NCI-H128 (cell line): ENCODE results near the gene EPHA3.

Experiments
- DNase-seq: peaks from one replicate; lab custom pipeline; 2025; ENCODE audit not compliant: unreplicated experiment; lab: John Stamatoyannopoulos, UW

Gene EPHA3

GRCh38 chr3:89107461-89108290, at the start of gene EPHA3:
Gene EPHA3, plus strand, starts transcription at chr3:89107621. Its CDS starts 128 bp downstream, at chr3:89107749.
- DNase-seq: no peak

- DNase-seq: no peak
Observed at GRCh38 chr3:89058371-89058770, 49.0 kb upstream of the EPHA3 start.

DNA sequence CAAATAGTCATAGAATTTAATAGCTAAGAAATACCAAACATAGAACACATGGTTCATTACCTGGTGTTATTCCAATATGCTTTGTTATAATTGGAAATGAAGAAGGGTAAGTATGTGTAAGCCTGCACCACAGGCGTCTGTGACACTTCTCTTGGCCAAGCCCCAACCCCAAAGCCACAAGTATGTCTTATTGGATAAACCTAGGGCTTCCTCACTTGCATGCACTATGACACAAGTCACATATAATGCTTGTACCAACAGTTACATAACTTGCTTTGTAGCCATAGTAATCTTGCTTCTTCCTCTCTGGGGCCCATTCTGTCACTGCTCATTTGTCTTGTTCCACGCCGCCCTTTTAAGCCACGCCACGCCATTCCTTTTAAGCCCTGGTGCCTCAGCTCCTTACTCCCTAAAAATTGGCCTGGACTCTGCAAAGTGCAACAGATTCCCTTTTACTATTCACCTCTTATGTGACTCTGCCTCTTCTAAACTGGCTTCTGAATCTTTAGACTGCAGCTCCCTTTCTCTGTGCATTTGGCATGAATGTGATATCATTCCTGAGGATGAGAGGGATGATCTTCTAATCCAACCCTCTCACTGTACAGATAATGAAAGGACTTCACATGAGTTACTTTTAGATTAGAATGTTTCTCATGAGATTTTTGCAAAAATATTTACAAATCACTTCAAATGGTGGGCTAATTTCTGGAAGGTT, 48.1 kb upstream of the EPHA3 start:
- no peak for DNase-seq

DNA sequence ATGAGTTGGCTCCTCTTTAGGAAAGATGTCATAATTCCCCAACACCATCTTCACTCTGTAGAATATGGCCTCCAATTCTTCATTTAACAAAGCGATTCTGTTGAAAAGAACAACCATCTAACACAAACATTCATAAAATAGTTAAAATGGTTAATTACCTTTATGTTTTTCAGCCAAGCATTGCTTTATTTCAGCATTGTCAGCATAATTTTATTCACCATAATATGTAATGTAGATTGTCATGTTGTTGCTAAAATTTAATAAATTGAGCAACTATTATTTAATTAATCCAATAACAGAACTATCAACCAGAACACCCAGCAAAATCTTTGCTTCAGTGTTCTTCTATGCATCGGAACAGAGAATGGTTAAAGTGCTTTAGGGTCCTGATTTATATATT, 46.2 kb upstream of the EPHA3 start:
- DNase-seq: no peak

- DNase-seq: no peak
Observed at GRCh38 chr3:89067736-89068135, 39.7 kb upstream of the EPHA3 start.

- no peak for DNase-seq
Observed at GRCh38 chr3:89072642-89073041, 34.8 kb upstream of the EPHA3 start.

DNA sequence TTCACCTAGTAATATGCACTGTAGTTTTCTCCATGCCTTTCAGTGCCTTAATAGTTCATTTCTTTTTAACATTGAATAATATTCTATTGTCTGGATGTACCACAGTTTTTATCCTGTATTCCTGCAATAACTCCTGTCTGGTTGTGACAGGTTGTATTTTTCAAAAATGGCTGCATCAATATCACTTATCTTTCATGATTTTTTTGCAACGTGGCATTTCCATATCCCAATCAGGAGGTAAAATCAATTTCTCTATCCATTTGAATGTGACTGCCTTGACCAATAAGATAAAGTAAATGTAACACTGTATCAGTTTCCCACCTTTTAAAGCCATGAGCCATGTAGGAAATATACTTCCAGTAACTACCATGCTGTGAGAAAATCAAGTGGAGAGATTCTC, 27.5 kb upstream of the EPHA3 start:
- no peak for DNase-seq

GRCh38 chr3:89087851-89088250, 19.6 kb upstream of the EPHA3 start:
- no peak for DNase-seq

DNA sequence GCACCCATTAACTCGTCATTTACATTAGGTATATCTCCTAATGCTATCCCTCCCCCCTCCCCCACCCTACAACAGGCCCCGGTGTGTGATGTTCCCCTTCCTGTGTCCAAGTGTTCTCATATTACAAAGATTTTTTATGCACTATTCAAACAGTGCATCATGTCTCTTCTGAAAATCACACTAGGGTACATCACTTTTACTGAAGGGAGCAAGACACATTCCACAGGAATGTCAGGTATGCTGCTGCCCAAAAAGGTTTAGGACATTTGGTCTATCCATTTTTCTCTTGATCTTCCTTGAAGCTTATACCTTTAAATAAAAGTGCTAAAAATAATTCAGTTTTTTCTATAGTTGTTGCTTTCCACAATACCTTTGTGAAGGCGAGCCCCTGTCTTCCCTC, 9.2 kb upstream of the EPHA3 start:
- no peak for DNase-seq

DNA sequence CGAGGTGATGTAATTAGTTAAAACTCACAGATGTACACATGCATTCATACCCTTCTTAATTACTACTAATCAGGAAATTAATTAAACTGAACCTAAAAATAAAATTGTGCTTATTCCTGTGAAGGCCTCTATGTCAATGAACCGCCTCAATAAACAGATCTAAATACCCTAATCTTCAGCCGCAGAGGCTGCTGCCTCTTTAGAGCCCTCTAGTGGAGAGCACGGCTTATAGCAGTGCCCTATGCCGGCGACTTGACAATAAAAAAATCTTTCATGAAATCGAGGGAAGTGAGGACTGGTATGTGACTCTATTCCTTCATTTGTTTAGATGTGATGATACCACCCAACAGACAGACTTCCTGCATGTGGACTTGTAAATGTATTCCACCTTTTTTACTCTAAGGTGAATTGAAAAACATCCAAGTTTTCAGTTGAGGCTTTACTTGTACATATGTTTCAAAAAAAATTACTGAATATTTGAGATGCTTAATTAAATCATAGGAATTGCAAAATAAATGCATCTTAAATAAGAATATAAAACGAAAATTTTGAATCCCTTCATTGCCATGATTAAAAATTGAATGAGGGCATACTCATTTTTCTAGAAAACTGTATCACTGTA, 8.3 kb upstream of the EPHA3 start:
- DNase-seq: no peak

- DNase-seq: no peak
Observed at GRCh38 chr3:89101251-89101650, 6.2 kb upstream of the EPHA3 start.

DNA sequence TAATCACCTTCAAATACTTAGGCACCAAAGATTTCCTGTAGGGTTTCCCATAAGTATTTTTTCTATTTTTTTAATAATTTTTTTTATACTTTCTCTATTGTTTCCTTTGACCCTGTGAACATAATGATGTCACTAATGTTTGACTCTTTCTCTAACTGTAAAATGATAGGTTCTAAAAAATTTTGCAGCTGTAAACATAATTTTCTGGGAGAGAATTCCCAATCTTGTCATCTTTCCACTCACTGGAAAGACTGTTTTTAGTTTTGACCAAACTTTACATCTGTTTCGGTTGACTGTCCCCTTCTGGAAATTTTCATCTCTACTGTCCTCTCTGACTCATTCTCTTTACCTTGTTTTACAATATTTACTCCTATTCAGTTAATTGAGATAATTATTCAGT, 5.5 kb upstream of the EPHA3 start:
- DNase-seq: no peak

- DNase-seq: no peak
Observed at GRCh38 chr3:89104499-89104898, 2.9 kb upstream of the EPHA3 start.

GRCh38 chr3:89105503-89105902, 1.9 kb upstream of the EPHA3 start:
- DNase-seq: no peak

DNA sequence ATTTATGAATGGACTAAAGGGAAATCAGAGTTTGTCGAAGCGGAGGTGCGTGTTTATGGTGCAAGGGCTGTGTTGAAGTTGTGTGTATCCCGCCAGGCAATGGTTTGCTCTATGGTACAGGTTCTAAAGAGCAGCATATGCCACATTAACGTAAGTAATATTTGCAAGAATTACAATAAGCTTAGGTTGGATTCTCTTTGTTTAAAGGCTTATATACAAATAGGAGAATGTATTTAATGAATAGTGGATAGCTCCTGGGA, 800 bp downstream of the EPHA3 start:
- no peak for DNase-seq

- no peak for DNase-seq
Observed at GRCh38 chr3:89113344-89113743, 5.9 kb downstream of the EPHA3 start.

GRCh38 chr3:89113893-89114840, 6.7 kb downstream of the EPHA3 start:
- no peak for DNase-seq

DNA sequence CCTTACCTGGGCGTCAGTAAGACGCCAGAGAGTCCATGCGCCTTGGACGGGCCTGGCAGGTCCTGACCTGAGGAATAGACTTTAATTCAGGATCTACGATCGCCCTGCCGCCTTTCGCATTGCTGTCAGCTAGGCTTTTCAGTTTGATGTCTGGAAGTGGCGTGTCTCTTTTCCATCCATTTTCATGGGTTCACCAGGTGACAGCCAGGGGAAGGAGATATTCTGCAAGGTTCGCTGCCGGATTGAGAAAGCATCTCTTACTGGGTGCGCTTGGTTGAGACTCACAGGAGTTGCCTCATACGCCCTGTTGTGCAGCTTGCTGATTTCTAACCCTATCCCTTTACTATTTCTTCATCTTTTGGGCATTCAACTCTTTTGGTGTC, 7.4 kb downstream of the EPHA3 start:
- no peak for DNase-seq

DNA sequence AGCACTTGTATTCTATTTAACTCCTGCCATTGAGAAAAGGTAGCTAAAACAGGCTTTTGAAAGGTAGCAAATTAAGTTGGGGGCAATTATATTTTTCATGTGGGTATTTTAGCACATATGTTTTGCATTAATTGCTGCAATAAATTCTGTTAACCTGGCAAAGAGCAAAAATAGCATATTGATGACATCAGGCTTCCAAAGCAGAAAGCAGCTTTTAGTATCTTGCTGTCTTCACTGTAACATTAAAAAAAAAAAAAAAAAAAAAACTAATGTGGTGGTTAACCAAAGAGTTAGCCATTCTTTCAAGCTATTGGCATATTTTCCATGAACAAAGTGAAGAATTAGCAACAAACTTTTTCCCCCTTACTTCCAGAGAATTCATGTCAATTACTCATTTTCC, 9.1 kb downstream of the EPHA3 start:
- no peak for DNase-seq

- DNase-seq: no peak
Observed at GRCh38 chr3:89138048-89138447, 30.6 kb downstream of the EPHA3 start.

DNA sequence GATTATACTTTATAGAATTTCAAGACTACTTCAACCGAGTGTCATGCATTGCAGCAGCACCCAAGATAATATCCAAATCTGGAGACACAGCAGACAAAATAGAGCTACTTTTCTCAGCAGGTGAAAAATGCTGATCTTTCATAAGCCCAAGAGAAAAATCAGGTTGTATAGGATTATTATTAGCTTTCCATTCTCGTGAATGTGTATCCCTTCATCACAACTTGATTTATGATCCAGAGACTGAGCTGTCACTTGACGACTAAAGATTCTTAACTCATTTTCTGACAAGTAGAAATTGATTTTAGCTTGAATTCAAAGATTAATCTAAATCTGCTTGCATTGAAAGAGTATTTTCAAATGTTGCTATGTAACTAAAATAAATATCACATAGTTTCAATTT, 32.4 kb downstream of the EPHA3 start:
- no peak for DNase-seq
